Fibroblast of skin of back (primary cell): ENCODE measurements around the gene PCTP.

Experiments
- DNase-seq: peaks from one replicate; pipeline ENCODE4 v3.0.0-alpha.2; 2013

PCTP gene

GRCh38 chr17:55806745-55807495 is 56.1 kb downstream of the PCTP start:
- no peak for DNase-seq

DNA sequence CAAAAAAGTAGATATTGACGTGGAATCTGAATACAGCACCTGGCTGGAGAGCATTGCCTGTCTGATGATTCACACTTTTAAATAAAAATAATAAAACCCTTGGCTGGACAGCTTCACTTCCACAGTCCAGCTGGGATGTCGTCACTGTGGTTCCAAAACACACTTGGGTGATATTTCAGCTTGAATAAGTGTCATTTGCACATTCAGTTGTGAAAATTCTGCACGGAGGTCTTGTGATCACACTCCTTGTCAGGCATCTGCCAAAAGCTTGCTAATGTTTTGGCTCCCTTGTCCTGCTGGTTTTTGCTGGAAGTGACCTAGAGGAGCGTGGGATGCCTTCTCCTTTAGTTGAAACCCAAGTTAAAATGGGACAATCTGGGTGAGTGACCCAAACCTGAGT is 60.7 kb downstream of the PCTP start:
- DNase-seq, result no peak

- no peak for DNase-seq
These were observed 61.5 kb downstream of the PCTP start for GRCh38 chr17:55812323-55812722.

- DNase-seq, result no peak
These were observed 63.1 kb downstream of the PCTP start for GRCh38 chr17:55813944-55814343.

DNA sequence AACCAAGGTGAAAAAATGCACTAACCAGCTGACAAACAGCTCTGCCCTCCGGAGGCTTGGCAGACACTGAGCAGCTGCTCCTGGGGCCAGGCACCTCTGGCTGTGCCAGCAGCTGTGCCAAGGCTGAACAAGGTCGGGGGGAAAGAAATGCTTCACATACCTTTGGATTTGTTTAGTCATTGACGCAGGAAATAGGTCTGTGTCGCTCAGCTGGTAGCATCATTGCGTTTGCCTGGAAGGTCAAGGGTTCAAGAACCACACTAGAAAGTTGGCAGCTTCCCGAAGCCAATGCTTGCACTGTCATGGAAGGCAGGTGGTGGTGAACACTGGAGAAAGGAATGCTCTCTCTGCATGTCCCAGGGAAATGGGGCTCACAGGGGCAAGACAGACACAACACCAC is 63.5 kb downstream of the PCTP start:
- DNase-seq, result no peak

DNA sequence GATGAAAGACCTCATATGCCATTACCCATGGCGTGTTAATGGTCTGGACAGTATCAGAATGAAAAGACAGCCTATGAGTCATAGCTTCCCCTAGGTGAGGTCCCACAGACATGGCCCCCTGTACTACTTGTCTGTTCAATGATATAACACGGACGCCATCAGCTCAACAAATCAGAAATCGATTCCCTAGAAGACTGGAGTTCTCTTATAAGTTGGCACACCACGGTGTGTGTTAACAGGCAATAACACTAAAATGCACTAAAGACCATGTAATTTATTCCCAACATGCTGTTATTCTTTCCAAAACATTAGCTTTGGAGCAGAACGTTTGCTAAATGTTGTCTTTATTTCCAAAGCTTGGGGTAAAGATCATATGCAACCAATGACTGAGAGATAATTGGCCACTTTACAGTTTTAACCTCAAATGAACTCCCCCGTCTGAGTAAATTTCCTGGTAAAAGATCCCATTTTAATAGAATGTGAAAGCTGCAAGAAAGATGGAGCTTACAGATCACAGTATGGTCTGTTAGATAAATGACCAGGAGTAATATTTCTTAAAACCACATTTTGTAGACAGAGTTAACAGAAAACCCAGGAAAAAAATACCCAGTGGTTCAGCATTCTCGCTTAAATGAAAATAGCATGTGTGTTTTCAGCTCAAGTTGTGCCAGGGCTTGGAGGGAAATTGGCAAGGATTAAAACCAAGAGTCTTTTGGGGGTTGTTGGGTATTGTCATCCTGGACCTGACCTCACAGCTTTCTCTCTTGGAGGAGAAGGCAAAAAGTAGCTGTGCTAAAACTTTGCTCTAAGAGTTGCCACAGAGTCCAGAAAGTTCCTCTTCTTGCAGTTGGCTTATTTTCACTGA is 65.9 kb downstream of the PCTP start:
- no peak for DNase-seq

DNA sequence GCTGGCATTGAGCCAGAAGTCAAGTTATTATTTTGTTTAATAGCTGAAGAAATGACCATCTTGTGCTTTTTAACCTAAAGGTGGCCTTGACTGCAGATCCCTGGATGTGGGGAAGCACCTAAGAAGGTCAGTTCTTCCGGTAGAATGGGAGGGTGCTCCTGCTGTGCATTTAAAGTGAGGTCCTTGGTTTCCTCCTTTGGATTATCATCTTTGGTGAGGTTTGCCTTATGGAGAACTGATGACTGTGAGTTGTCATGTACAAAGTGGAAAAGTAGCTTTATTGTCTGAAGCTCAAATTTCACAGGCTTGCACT is 66.5 kb downstream of the PCTP start:
- DNase-seq, result no peak

DNA sequence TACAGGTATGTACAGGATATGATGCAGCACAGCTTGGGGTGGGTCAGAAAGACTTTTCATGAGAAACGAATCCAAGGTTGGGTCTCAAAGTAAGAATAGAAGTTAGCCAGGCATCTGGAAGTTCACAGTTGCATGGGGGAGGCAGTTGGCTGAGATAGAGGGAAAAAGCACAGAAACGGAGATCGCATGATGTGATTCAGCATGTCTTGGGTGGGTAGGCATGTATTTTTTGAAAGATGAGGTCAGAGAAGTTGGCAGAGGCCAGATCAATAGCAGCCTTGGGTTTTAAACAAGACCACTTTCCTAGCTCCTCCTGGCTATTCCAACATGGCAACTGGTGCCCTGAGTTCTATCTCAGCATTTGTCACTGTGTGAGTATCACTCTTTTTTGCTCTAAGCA is 67.2 kb downstream of the PCTP start:
- no peak for DNase-seq

DNA sequence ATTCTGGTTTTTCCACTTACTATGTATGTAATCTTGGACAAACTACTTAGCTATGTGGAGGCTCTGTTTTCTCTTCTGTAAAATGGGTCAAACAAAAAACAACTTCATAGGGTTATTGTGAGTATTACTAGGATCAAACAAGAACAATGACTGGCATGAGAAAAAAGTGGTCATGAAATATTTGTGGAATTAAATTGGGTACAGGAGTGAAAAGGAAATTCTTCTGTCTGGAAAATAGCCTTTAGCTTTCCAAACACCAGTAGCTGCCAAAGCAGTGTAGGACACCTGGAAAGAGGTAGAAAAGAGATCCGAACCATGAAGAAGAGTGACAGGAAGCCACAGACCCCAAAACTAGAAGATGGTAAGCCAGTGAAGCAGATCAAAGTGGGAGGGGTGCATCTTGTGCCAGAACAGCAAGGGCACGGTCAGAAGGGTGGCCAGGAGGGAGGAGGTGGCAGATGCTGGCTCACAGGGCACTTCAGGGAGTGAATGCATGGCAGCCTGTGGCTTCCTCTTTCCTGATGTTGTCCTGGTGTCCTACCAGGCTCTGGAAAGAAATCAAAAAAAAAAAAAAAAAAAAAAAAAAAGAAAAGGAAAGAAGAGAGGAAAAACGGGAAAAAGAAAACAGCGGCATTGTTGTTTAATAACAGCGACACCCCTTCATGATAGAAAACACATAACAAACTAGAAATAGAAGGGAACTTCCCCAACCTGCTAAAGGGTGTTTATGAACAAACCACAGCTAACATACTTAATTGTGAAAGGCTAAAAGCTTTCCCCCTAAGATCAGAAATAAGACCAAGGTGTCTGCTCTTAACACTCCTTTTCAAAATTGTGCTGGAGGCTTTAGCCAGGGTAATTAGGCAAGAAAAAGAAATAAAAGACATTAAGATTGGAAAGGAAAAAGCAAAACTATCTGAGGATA is 67.9 kb downstream of the PCTP start:
- DNase-seq, result no peak

DNA sequence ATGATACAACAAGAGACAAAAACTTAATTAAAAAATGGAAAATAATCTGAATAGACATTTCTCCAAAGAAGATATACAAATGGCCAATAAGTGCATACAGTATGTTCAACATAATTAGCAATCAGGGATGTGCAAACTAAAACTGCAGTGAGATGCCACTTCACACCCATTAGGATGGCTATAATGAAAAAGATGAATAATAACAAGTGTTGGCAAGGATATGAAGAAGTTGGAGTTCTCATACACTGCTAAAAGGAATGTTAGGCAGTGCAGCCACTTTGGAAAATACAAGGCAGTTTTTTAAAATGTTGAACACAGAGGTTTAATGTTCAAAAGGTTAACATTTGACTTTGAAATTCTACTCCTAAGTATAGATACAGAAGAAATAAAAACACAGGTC is 69.8 kb downstream of the PCTP start:
- no peak for DNase-seq

- DNase-seq, result no peak
These were observed 71.2 kb downstream of the PCTP start for GRCh38 chr17:55822028-55822427.

DNA sequence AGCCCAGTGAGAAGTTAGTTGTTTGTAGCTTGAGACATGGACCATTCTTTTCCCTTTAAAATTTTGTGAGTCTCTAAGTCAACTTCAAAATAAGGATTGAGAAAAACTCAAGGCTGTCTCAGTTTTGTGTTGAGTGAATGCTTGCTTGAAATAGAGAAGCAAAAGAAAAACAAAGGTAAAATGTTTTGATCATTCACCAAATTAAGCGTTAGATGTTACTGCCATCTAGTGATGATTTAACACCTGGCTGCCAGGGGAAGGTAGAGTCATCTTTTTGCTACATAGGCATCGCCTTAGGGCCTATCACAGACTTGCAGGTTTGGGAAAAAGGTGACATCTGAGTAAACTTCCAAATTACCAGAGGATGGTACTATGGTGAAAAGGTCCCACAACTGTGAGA is 74.4 kb downstream of the PCTP start:
- no peak for DNase-seq
